ENCODE results near the gene AKAP6.

The AKAP6 gene

GRCh38 chr14:32330351-32331111, 1.4 kb downstream of the AKAP6 start:
- no peak for DNase-seq (ENCODE audit: low read depth)

- no peak for DNase-seq (ENCODE audit: low read depth)
Measured at GRCh38 chr14:32331206-32331605, 2.1 kb downstream of the AKAP6 start.

GRCh38 chr14:32332415-32333316, 3.6 kb downstream of the AKAP6 start:
- DNase-seq (ENCODE audit: low read depth) = no peak

- DNase-seq (ENCODE audit: low read depth) = no peak
Measured at GRCh38 chr14:32336702-32337101, 7.6 kb downstream of the AKAP6 start.

- no peak for DNase-seq (ENCODE audit: low read depth)
Measured at GRCh38 chr14:32337759-32338158, 8.7 kb downstream of the AKAP6 start.

GRCh38 chr14:32339188-32339587, 10.1 kb downstream of the AKAP6 start:
- no peak for DNase-seq (ENCODE audit: low read depth)

GRCh38 chr14:32341947-32342846, 13.1 kb downstream of the AKAP6 start:
- DNase-seq (ENCODE audit: low read depth) = no peak

- no peak for DNase-seq (ENCODE audit: low read depth)
Measured at GRCh38 chr14:32342847-32343194, 13.7 kb downstream of the AKAP6 start.

- DNase-seq (ENCODE audit: low read depth) = peak; percentile 17
Measured at GRCh38 chr14:32343926-32344430, 14.9 kb downstream of the AKAP6 start.

- no peak for DNase-seq (ENCODE audit: low read depth)
Measured at GRCh38 chr14:32345311-32345791, 16.3 kb downstream of the AKAP6 start.

- DNase-seq (ENCODE audit: low read depth) = no peak
Measured at GRCh38 chr14:32349322-32349721, 20.2 kb downstream of the AKAP6 start.

- DNase-seq (ENCODE audit: low read depth) = no peak
Measured at GRCh38 chr14:32350020-32350419, 20.9 kb downstream of the AKAP6 start.

GRCh38 chr14:32352631-32353030, 23.5 kb downstream of the AKAP6 start:
- no peak for DNase-seq (ENCODE audit: low read depth)

- no peak for DNase-seq (ENCODE audit: low read depth)
Measured at GRCh38 chr14:32354716-32355115, 25.6 kb downstream of the AKAP6 start.

GRCh38 chr14:32358781-32359180, 29.7 kb downstream of the AKAP6 start:
- no peak for DNase-seq (ENCODE audit: low read depth)

- no peak for DNase-seq (ENCODE audit: low read depth)
Measured at GRCh38 chr14:32361674-32362073, 32.6 kb downstream of the AKAP6 start.

- no peak for DNase-seq (ENCODE audit: low read depth)
Measured at GRCh38 chr14:32363761-32364160, 34.7 kb downstream of the AKAP6 start.

GRCh38 chr14:32364941-32365340, 35.8 kb downstream of the AKAP6 start:
- DNase-seq (ENCODE audit: low read depth) = no peak

GRCh38 chr14:32366256-32366879, 37.3 kb downstream of the AKAP6 start:
- peak; percentile 54 for DNase-seq (ENCODE audit: low read depth)

GRCh38 chr14:32366986-32367385, 37.9 kb downstream of the AKAP6 start:
- peak; percentile 36 for DNase-seq (ENCODE audit: low read depth)

GRCh38 chr14:32367516-32367915, 38.4 kb downstream of the AKAP6 start:
- DNase-seq (ENCODE audit: low read depth) = no peak
